SH-SY5Y (cell line): ENCODE results near the gene ISY1.

Experiments
- GATA2 ChIP-seq: IDR thresholded peaks from 2 replicates; pipeline ENCODE4 v1.6.1; 2011; ENCODE audit warnings: mild to moderate bottlenecking, low read depth, low read length
- GATA3 ChIP-seq: IDR thresholded peaks from 2 replicates; pipeline ENCODE4 v1.6.1; 2011; ENCODE audit warnings: low read depth, mild to moderate bottlenecking, low read length, moderate library complexity

GRCh38 chr3:129180461-129180860, 19.6 kb upstream of the ISY1 start:
- TF ChIP-seq GATA2 (no peak), GATA3 (no peak)
